Measurements from ENCODE around the gene NKAIN4.

Gene NKAIN4

DNA sequence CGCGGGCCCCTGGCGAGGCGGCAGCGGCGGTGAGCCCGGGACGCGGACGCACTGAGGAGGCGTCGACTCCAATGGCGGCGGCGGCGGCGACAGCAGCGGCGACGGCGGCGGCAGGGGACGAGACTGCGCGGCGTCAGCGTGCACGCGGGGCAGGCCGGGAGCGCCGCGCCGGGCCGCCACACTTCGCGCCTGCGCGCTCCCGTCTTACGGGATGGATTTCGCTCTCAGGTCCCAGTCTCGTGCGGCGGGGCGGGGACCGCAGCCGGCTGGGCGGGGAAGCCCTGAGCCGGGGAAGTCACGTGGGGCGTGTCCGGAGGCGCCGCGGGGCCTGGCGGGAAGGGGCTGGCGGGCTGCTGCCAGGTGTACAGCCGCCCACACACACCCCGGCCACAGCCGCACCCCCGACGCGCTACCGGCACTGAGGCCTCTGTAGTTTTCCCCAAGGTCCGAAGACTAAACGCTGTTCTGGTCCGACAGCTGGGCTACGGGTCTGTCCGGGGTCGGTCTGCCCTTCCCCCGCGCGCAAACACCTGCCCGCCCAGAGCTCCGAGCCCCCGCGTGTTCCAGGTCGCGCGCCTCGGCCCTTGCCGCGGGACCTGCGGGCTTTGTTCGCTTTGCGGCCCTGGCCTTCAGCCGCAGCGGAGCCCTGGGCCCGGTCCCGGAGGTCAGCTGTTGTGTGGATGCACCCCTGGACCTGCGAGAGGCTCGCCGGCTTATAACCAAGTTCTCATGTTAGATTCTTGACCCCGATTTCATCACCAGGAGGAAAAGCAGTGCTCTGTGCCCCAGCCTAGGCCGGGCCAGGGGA is 38.0 kb downstream of the NKAIN4 start, which contains the start of gene YTHDF1:
Gene YTHDF1 (minus strand): TSS at position 91 of the 808 bp plus-strand sequence. CDS start 239 bp downstream, outside the sequence.
- DNase-seq = peak; percentile 95

DNA sequence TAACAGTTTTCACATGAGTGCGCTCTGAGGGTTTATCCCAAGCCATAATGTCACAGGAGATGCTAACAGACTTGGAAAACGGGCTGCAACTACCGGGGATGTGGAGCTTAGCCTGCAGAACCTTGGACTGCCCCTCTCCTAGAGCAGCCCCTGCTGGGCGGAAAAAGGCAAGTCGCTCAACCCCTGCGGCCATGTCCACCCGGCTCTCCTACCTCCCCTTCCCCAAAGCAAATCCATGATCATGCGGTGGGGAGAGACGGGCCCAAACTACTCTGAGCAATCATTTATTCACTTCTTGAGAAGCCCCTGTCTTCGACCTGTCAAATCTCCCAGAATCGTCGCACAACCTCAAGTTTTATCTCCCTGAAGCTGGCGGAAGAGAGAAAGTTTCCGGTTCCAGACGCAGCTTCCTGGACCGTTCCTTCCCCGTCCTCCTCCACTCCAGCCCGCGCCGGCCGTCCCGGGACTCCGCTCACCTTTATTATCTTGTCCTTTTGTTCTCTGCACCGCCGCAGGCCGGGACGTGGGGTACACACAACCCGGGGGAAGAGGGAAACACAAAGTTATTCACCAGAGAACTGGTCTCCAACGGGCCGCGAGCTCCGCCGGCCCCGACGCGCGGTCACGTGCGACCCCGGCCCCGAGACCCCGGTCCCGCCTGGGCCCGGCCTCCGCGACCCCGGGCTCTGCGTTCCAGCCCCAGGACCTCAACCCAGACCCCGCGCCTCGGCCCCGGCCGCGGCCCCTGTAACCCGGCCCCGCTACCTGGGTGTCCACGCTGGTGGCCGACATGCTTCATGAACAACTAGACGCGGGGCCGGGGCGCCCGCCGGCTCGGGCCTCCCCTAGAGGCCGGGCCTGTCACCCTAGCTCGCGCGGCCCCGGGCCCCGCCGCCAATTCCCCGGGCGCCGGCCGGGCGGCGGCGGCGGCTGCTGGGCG is 38.9 kb downstream of the NKAIN4 start:
- peak; percentile 53 for DNase-seq

GRCh38 chr20:63214514-63214913 is 39.7 kb downstream of the NKAIN4 start:
- DNase-seq = no peak

- no peak for DNase-seq
Measured at GRCh38 chr20:63212792-63213191, 41.5 kb downstream of the NKAIN4 start.

DNA sequence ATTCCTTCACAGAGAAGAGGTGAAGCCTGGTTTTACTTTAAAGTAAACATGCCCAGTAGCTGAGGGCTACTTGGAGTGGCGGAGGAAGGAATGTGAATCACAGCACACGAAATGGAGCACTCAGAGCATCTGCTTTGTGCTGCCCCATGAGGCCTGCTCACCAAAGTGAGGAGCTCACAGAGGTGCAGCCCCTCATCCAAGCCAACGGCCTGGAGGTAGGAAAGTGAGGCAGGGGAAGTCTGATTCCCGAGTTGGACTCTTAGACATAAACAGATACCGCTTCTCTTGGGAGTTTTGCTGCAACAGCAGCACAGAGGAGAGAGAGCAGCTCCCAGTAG is 41.9 kb downstream of the NKAIN4 start:
- no peak for DNase-seq

- DNase-seq = no peak
Measured at GRCh38 chr20:63210011-63210605, 44.2 kb downstream of the NKAIN4 start.

GRCh38 chr20:63208346-63208909 is 45.8 kb downstream of the NKAIN4 start:
- no peak for DNase-seq

DNA sequence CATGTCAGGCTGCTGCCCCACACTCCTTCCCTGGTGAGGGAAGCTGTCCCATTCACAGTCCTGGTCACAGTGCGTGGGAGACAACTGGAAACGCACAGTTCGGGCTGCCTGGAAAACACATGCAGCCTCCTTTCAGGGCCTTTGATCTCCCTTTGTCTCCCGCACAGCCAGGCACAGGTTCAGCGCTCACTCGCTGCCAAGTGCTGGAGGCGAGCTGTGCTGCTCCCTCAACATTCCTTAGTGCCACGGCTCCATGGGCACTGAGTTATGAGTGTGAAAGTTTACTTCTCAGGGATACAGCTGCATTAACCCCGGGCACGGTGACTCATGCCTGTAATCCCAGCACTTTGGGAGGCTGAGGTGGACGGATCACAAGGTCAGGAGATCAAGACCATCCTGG is 47.4 kb downstream of the NKAIN4 start:
- DNase-seq = no peak

DNA sequence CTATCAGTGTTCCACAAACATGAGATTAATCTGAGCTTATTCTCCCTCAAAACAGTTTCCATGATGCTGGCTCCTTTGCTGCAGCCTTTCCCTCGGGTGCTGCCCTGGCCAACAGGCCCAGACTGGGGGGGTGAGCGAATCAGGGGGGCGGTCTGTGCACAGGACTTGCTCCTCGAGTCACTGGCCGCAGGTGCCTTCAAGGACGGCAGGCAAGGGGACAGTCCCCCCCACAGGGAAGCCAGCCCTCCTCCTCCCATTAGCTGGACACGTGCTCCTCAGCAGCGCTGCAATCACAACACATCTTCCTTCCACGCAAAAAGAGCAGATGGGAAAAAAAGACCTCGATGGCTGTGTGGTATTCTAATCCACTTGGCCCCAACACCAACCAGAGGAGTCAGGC is 48.4 kb downstream of the NKAIN4 start:
- no peak for DNase-seq

DNA sequence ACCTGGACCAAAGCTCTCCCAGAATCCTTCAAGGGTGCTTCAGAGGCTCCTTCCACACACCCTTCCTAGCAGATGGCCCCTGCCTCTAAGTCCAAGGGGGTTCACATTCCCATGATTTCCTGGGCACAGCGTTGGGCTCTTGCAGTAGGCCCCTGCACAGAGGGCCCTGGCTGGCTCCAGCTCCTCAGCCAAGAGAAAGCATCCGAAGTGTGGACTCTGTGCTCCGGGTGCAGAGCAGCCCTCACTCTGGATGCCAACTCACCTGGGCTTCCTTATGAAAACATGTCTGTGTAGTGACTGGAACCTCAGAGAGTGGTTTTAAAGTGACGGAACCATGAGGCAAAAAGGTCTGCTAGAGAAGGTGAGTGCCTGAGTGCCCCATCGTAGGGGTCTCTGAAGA is 49.9 kb downstream of the NKAIN4 start:
- no peak for DNase-seq

- DNase-seq = no peak
Measured at GRCh38 chr20:63202811-63203526, 51.3 kb downstream of the NKAIN4 start.

- DNase-seq = no peak
Measured at GRCh38 chr20:63202021-63202420, 52.2 kb downstream of the NKAIN4 start.

DNA sequence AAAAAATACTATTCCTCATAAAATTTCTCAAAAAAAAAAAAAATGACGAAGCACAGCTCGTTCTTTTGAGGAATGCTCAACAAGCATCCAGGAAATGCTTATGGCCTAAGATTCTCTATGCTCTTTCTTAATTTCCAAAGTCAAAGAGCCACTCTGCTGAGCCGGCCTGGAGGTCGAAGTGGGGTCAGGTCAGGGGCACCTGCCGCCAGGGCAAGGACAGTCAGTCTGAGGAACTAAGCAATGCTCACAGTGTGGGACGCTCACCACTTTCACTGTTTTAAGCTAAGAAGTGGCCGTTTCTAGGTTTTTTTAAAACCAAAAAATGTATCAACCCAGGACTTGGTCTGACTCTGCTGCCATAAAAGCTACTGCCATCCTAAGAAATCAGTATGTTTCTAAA is 55.7 kb downstream of the NKAIN4 start:
- no peak for DNase-seq

GRCh38 chr20:63196768-63197470 is 57.3 kb downstream of the NKAIN4 start:
- DNase-seq = no peak

- no peak for DNase-seq
Measured at GRCh38 chr20:63194797-63195173, 59.5 kb downstream of the NKAIN4 start.

DNA sequence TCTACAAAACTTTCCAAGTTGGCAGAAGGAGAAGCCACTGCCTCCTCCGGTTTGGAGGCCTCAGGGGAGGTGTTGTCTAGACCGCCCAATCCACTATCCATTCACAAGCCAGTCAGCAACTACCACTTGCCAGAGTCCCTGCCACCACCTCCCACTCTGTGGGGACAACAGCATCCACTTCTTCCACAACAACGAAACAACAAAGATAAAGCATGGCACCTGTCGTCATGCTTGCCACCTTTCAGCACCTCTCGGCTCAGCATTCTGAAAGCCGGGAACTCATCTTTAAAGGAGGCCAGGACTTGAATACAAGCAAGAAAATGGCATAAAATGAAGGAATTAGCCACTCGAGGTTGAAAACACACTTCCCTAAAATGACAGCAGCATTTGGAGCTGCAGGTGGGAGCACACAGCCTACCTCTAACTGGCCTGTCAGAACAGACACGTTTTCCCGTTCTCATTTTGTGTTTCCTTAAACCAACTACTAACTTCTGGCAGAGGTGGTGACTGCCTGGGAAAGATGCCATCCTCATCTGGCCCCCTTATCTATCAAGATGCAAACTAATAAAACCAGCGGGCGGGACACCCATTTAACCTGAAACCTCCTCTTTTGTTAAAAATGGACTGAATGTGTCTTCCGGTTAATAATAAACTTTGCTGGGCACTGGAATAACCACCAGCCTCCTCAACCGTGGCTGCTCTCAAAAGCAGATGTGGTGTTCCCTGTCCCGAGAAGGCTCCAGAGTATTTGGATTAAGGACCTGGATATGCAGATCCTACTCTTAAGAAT is 60.1 kb downstream of the NKAIN4 start:
- no peak for DNase-seq

- no peak for DNase-seq
Measured at GRCh38 chr20:63192721-63193120, 61.5 kb downstream of the NKAIN4 start.

- DNase-seq = no peak
Measured at GRCh38 chr20:63191400-63191799, 62.9 kb downstream of the NKAIN4 start.

DNA sequence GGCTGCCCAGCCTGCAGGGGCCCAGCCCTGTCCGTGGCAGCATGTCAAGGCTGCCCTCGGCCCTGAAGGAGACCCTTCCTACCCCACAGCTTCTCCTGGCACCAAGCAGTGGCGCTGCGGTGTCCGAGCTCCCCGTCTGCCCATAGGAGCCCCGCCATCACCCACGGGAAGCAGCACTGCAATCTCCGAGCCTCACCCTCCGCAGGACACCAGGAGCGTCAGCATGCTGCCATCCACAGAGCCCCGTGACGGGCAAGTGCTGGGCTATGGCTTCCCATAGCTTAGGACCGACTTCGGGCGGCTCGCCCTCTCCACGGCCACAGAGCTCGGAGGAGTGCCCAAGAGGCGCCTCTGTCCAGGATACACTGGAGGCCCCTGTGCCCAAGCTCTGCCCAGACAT is 63.4 kb downstream of the NKAIN4 start:
- no peak for DNase-seq
